Activated CD4-positive, alpha-beta T cell treated with anti-CD3 and anti-CD28 coated beads, Interleukin-2, amount 10 ng/mL, durations not matched to agents 24 days and 14 days (primary cell): ENCODE results near the gene ESRP2. TPM values are rescaled to one million over a fixed set of nuclear protein-coding genes. Genes with fewer than 3 reads are reported as not detected.

Source experiments
- DNase-seq: peaks from one replicate; pipeline ENCODE4 v3.0.0; 2022
- H3K27ac Mint-ChIP-seq: one replicate; pipeline ENCODE4 v1.8.0; 2022; ENCODE audit warnings: mild to moderate bottlenecking, mixed read lengths
- H3K27me3 Mint-ChIP-seq: one replicate; pipeline ENCODE4 v1.8.0; 2022; ENCODE audit warnings: mixed read lengths
- H3K36me3 Mint-ChIP-seq: one replicate; pipeline ENCODE4 v1.8.0; 2022; ENCODE audit warnings: low read depth, mild to moderate bottlenecking, mixed read lengths
- H3K4me1 Mint-ChIP-seq: one replicate; pipeline ENCODE4 v1.8.0; 2021; ENCODE audit warnings: mixed read lengths
- H3K4me3 Mint-ChIP-seq: one replicate; pipeline ENCODE4 v1.8.0; 2022; ENCODE audit warnings: mild to moderate bottlenecking, moderate library complexity, mixed read lengths
- H3K9me3 Mint-ChIP-seq: one replicate; pipeline ENCODE4 v1.8.0; 2021; ENCODE audit warnings: mixed read lengths
- intact Hi-C: fragments of 100-400 bp; cut with micrococcal nuclease; formaldehyde crosslinking; loops from one replicate; pipeline ENCODE4 v1.15.1; 2023
- total RNA-seq: library from RNA; stranded (reverse); gene quantifications from 2 replicates; pipeline ENCODE4 v1.2.3, GENCODE V29; 2022

The ESRP2 gene
- total RNA-seq, 1 donor from 2014 or later = 0.09 TPM

DNA sequence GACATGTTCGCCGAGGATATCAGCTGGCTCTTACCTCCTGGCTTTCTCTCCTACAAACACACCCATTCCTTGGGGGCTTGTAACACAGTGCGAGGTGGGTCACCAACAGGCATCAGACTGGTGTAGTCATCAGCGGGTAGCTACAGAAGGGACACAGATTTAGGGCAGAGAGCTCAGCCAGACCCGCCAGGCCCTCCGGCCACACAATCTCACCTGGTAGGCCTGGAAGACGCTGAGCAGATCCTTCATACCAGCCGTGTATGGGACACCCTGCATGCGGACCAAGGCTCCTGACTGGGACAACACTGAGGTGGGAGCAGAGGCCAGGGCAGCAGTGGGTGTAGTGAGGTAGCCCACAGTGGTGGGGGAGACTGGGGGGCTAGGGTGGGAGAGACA lies 5.8 kb downstream of the ESRP2 start:
- no peak overlapping the region for H3K27ac Mint-ChIP-seq
- H3K27me3 Mint-ChIP-seq = no peaks in the 10 kb centered on the region
- DNase-seq = no peak
- H3K36me3 Mint-ChIP-seq = peaks cover 26% of the 10 kb centered on the region
- H3K4me3 Mint-ChIP-seq = no peak overlapping the region
- intact Hi-C loops = no loop called here
- no peaks in the 10 kb centered on the region for H3K9me3 Mint-ChIP-seq
- peaks cover 45% of the 10 kb centered on the region for H3K4me1 Mint-ChIP-seq

DNA sequence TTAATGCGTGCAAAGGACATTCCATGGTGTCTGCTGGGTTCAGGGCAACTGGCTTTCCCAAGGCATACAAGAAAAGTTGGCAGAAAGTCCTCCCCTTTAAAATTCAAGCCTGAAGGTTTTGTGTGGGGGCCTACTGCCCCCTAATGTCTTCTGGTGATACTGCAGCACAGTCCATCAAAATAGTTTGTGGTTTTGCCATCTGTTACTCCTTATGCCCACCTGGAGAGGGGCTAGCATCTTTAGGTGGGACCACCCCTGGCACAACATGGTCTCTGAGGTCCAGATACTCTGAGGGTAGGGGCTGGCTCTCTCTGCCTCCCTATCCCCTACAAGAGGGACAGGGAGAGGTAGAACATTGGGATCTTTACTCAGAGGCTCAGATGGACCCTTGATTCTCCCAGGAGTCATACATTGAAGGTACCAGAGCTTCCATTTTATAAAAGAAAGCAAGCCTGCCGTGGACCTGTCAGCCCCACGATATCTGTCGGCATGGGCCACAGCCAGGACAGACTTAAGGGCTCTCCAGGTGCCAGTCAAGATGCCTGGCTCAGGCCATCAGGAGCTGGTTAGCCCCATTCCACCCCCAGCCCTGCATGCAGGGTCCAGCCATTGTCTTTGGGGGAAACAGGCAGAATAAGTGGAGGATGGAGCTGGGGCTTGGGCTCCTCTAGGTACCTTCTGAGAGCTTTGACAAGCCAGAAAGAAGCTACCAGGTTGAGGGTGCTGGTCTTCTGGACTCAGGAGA lies 6.3 kb downstream of the ESRP2 start:
- H3K27me3 Mint-ChIP-seq = no peaks in the 10 kb centered on the region
- peaks cover 43% of the 10 kb centered on the region for H3K4me1 Mint-ChIP-seq
- H3K27ac Mint-ChIP-seq = peak overlapping the region; percentile 34
- H3K4me3 Mint-ChIP-seq = peak overlapping the region; percentile 37
- intact Hi-C loops = loop anchor here (2.0 to 5.0 kb wide), 4 partner anchors 19 to 232 kb away; partner anchors contain the start of gene DPEP2
- H3K36me3 Mint-ChIP-seq = peaks cover 27% of the 10 kb centered on the region
- peak; percentile 84 for DNase-seq
- H3K9me3 Mint-ChIP-seq = no peaks in the 10 kb centered on the region

DNA sequence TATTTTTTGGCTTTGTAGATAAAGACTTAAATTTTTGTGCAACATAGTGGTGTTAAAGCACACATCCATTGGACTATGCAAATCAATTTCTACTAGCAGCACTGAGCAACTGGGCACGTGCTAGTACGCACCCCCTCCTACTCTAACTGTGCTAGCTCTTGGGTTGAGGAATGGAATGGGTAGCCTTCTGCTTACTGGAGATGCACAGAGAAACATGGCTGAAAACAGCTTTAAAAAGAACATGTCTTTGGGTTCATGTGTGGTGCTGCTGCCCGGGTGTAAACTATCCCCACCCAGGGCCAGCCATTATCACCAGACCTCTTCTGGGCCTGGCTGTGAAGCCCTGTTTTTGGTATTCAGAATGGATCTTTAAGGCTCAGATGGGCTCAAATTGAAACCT lies 7.3 kb downstream of the ESRP2 start:
- no peak for DNase-seq
- H3K4me3 Mint-ChIP-seq = no peak overlapping the region
- H3K4me1 Mint-ChIP-seq = peaks cover 41% of the 10 kb centered on the region
- H3K36me3 Mint-ChIP-seq = peaks cover 27% of the 10 kb centered on the region
- intact Hi-C loops = loop anchor here (2.0 to 5.0 kb wide), 4 partner anchors 18 to 231 kb away; partner anchors contain the start of gene DPEP2
- peak overlapping the region; percentile 60 for H3K27ac Mint-ChIP-seq
- H3K9me3 Mint-ChIP-seq = no peaks in the 10 kb centered on the region
- no peaks in the 10 kb centered on the region for H3K27me3 Mint-ChIP-seq

DNA sequence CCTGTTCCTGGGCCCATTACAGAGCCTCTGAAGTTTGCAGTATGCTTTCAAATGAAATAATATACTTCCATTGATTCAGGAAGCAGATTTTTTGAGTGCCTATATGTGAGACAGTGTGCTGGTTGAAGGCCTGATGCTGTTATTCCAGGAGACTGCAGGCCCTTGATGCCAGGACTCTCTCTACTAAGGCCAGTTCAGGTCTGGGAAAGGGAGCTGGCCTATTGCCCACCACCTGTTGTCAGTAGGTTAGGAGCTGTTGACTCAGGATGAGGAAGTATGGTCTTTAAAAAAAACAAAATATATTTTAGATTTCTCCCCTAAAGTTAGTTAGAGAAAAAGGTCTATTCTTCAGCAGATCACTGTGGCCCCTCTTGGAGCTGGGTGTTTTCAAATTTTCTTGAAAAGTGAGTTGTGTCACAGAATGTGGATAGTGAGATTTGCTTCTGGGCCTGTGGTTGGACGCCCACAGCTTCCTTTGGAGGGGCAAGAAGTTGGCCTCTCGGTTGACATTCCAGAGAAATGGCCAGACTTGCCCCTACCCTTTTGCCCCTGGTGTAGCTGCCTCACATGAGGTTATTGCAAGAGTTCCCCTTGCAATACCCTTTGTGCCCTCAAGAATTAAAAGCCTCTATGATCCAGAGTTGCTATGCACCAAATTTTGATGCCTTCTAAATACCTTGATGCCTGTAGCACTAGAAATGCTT lies 7.9 kb downstream of the ESRP2 start:
- peaks cover 27% of the 10 kb centered on the region for H3K36me3 Mint-ChIP-seq
- no peaks in the 10 kb centered on the region for H3K9me3 Mint-ChIP-seq
- no peaks in the 10 kb centered on the region for H3K27me3 Mint-ChIP-seq
- peak overlapping the region; percentile 61 for H3K4me3 Mint-ChIP-seq
- H3K27ac Mint-ChIP-seq = peak overlapping the region; percentile 81
- no peak for DNase-seq
- H3K4me1 Mint-ChIP-seq = peaks cover 37% of the 10 kb centered on the region
- intact Hi-C loops = loop anchor here (2.0 to 5.0 kb wide), 4 partner anchors 17 to 231 kb away; partner anchors contain the start of gene DPEP2

DNA sequence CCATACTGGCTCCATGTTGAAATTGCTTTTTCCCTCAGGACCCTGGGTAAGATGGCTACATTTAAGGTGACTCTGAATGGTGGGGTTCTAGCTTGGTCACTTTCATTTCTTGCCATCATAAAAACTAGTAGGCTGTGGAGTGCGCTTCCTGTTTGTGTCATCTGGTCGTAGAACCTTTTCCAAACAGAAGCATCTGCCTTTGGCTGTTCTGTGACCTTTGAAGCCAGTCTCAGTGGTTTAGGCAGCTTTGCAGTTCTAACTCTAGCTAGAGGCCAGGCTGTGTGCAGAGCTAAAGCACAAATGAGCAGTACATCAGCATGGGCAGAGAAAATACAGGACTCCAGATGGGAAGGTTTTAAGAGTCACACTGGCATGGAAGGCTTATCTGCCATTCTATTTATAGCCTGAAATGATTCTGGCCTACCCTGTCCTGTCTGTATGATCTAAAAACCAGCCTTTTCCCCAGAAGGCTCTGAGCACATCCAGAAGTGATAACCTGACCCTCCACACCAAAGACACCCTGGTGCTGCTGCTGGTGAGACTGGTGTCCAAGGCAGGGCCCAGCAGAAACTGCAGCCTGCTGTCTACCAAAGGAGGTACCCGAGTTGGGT lies 8.6 kb downstream of the ESRP2 start:
- peaks cover 30% of the 10 kb centered on the region for H3K36me3 Mint-ChIP-seq
- intact Hi-C loops = loop anchor here (5.0 kb wide), 3 partner anchors 80 to 230 kb away; partner anchors contain the start of gene DPEP2
- peak overlapping the region; percentile 61 for H3K4me3 Mint-ChIP-seq
- H3K27me3 Mint-ChIP-seq = no peaks in the 10 kb centered on the region
- peak; percentile 80 for DNase-seq
- peaks cover 33% of the 10 kb centered on the region for H3K4me1 Mint-ChIP-seq
- peak overlapping the region; percentile 81 for H3K27ac Mint-ChIP-seq
- H3K9me3 Mint-ChIP-seq = no peaks in the 10 kb centered on the region

DNA sequence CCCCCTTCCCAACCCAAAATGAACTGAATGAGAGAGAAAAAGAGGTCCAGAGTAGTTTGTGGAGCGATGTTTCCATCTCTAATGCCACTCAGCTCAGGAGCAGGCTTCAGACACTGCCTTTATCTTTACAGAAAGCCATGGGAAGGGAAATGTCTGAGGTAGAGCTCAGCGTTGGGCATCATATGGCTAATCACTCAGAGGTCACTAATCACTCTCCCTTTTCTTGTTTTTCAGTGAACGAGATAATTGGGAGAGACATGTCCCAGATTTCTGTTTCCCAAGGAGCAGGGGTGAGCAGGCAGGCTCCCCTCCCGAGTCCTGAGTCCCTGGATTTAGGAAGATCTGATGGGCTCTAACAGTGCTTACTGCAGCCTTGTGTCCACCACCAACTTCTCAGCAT lies 9.8 kb downstream of the ESRP2 start:
- Mint-ChIP-seq H3K4me3 (no peak overlapping the region), H3K27ac (peak overlapping the region; percentile 53), H3K9me3 (no peaks in the 10 kb centered on the region), H3K36me3 (peaks cover 35% of the 10 kb centered on the region), H3K27me3 (no peaks in the 10 kb centered on the region), H3K4me1 (peaks cover 34% of the 10 kb centered on the region)
- DNase-seq = no peak
- intact Hi-C loops = loop anchor here (5.0 kb wide), 3 partner anchors 79 to 229 kb away; partner anchors contain the start of gene DPEP2

DNA sequence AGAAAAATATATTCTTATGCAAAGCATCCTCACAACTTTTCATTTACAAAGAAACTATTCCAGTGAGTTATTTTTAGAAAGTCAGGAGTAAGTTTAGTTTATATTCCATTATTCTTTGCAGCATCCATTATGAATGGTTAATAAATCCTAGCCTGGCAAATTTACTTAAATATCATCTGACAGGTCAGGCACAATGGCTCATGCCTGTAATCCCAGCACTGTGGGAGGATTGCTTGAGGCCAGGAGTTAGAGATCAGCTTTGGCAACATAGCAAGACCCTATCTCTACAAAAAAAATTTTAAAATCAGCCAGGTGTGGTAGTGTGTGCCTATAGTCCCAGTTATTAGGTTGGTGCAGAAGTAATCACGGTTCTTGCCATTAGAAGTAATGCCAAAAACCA lies 12.9 kb downstream of the ESRP2 start:
- H3K27me3 Mint-ChIP-seq = no peaks in the 10 kb centered on the region
- H3K27ac Mint-ChIP-seq = no peak overlapping the region
- peaks cover 25% of the 10 kb centered on the region for H3K4me1 Mint-ChIP-seq
- no peak overlapping the region for H3K4me3 Mint-ChIP-seq
- no peaks in the 10 kb centered on the region for H3K9me3 Mint-ChIP-seq
- DNase-seq = no peak
- intact Hi-C loops = no loop called here
- H3K36me3 Mint-ChIP-seq = peaks cover 31% of the 10 kb centered on the region

DNA sequence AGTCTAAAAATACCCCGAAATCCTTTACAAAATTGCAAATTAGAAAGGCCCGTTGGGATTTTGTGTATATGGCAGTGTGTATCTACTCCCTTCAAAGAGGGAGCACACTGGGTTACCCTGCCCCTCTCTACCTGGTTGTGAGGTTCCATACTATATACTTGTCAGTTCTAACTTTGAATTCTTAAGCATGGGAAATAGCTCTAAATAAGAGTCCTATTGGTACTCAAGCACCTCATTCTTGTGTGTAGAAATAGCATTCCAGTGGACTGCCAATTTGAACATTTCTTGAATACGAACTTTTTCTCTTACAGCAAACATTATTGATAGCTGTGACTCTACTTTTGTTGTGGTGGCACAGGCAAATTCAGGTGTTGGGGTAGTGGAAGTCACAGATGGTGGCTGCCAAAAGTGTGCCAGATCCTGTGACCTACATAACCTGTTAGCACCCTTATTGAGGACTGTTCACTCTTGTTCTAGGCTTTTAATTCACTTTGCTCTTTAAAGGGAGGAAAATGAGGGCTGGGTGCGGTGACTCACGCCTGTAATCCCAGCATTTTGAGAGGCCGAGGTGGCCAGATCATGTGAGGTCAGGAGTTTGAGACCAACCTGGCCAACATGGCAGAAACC lies 16.1 kb downstream of the ESRP2 start:
- Mint-ChIP-seq H3K9me3 (no peaks in the 10 kb centered on the region), H3K4me1 (peaks cover 18% of the 10 kb centered on the region), H3K27ac (no peak overlapping the region), H3K36me3 (peaks cover 31% of the 10 kb centered on the region), H3K4me3 (no peak overlapping the region), H3K27me3 (no peaks in the 10 kb centered on the region)
- no peak for DNase-seq
- intact Hi-C loops = no loop called here

DNA sequence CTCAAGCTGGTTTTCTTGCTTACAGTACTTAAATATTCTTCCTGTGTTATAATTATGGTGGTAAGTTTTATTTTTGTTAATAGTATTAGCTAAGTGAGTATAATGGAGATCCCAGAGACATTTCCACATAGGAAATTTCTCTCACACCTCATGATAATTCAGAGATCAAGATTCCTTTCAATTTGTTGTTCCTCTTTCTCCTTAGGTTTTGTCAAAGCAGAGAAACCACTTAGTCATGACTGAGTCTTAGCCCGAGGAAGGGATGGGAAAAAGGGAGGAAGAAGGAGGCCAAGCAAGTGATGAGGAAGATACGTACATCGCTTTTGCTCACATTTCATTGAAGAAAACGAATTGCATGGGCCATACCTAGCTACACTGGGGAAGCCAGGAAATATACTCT lies 18.4 kb downstream of the ESRP2 start:
- Mint-ChIP-seq H3K36me3 (peaks cover 29% of the 10 kb centered on the region), H3K9me3 (no peaks in the 10 kb centered on the region), H3K4me1 (peaks cover 22% of the 10 kb centered on the region), H3K4me3 (no peak overlapping the region), H3K27me3 (no peaks in the 10 kb centered on the region), H3K27ac (peak overlapping the region; percentile 22)
- no peak for DNase-seq
- intact Hi-C loops = no loop called here

DNA sequence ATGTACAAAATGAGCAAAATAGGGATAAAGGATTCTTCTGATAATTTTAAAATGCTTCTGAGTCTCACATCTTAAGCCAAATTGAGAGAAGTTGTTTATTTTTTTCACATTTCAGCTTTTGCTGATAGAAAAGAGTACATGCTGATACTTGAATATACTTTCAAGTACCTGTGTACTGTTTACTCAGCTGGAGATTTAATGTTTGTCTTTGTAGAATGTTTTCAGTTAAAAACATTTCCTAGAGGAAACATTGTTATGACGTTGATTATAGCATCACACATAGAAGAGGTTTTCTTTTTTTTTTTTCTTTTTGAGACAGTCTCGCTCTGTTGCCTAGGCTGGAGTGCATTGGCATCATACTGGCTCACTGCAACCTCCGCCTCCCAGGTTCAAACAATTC lies 19.7 kb downstream of the ESRP2 start:
- H3K4me3 Mint-ChIP-seq = no peak overlapping the region
- H3K4me1 Mint-ChIP-seq = peaks cover 32% of the 10 kb centered on the region
- peak overlapping the region; percentile 66 for H3K27ac Mint-ChIP-seq
- no peak for DNase-seq
- no peaks in the 10 kb centered on the region for H3K9me3 Mint-ChIP-seq
- intact Hi-C loops = no loop called here
- H3K36me3 Mint-ChIP-seq = peaks cover 26% of the 10 kb centered on the region
- no peaks in the 10 kb centered on the region for H3K27me3 Mint-ChIP-seq

DNA sequence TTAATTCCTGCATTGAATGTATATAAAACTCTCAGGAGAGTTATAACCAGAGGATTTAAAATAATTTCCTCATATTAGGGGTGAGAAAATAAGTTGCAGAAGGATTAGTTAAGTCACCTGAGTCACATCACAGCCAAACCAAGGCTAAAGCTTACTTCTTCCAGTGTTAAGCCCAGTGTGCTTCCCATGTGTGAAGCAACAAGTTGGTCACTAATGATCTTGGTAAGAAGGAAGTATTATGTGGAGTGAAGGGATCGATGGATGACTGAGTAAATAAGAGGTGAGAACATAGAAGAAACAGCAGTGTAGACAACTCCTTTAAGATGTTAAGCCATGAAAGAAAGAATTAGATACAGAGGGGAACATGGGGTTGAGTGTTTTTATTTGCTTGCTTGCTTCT lies 20.6 kb downstream of the ESRP2 start:
- H3K27ac Mint-ChIP-seq = peak overlapping the region; percentile 46

DNA sequence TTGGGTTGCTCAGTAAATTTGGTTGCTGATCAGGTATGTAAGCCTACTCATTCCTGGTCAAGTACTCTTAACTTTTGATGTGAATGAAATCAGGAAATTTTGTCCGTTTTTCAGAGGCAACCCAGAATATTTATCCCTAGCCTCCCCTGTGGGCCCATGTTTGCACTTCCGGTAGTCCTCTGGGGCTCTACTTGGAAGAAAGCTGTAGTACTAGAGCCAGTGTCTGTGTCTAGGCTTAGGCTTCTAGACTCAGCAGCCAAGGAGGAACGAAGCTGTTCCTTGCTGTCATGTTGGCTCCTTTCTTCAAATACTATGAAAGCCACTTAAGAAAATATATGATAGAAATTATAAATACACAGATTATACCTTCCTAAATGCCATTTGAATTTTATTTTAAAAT lies 21.2 kb downstream of the ESRP2 start:
- H3K36me3 Mint-ChIP-seq = peaks cover 28% of the 10 kb centered on the region
- peaks cover 38% of the 10 kb centered on the region for H3K4me1 Mint-ChIP-seq
- intact Hi-C loops = loop anchor here (5.0 kb wide), 1 partner anchor 122 kb away; no protein-coding TSS in a partner anchor
- no peaks in the 10 kb centered on the region for H3K9me3 Mint-ChIP-seq
- H3K27me3 Mint-ChIP-seq = no peaks in the 10 kb centered on the region
- H3K27ac Mint-ChIP-seq = peak overlapping the region; percentile 72
- H3K4me3 Mint-ChIP-seq = no peak overlapping the region
- no peak for DNase-seq

More for the DNA sequence above, 20.6 kb downstream of the ESRP2 start:
- H3K36me3 Mint-ChIP-seq = peaks cover 28% of the 10 kb centered on the region
- H3K9me3 Mint-ChIP-seq = no peaks in the 10 kb centered on the region
- intact Hi-C loops = no loop called here
- no peaks in the 10 kb centered on the region for H3K27me3 Mint-ChIP-seq
- H3K4me1 Mint-ChIP-seq = peaks cover 38% of the 10 kb centered on the region
- H3K4me3 Mint-ChIP-seq = no peak overlapping the region
- no peak for DNase-seq

DNA sequence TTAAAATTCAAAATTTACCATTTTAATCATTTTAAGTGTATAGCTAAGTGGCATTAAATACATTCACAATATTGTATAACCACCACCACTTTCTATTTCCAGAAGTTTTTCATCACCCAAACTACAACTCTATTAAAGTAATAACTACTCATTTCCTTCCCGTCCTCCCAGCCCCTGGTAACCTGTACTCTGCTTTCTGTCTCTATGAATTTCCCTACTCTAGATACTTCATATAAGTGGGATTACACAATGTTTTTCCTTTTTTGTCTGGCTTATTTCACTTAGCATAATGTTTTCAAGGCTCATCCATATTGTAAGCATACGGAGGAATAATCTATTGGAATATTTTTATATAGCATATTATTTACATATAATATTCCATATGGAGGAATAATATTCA lies 29.7 kb downstream of the ESRP2 start:
- H3K4me1 Mint-ChIP-seq = peaks cover 24% of the 10 kb centered on the region
- H3K9me3 Mint-ChIP-seq = no peaks in the 10 kb centered on the region
- H3K27ac Mint-ChIP-seq = no peak overlapping the region
- H3K4me3 Mint-ChIP-seq = no peak overlapping the region
- intact Hi-C loops = no loop called here
- DNase-seq = no peak
- H3K36me3 Mint-ChIP-seq = peaks cover 35% of the 10 kb centered on the region
- H3K27me3 Mint-ChIP-seq = no peaks in the 10 kb centered on the region
